ENCODE data around the gene MRPL12. TPM values are rescaled to one million over a fixed set of nuclear protein-coding genes. Genes with fewer than 3 reads are reported as not detected.

The MRPL12 gene
- total and polyA plus RNA-seq, 8 donors, result 18.1 to 98.7 (median 27.4) TPM

- Histone ChIP-seq H3K27ac (peak overlapping the region in 2 of 4 donors; percentile 0 to 24), H3K27me3 (no peaks in the 10 kb centered on the region), H3K4me3 (no peak overlapping the region), H3K9me3 (no peaks in the 10 kb centered on the region), H3K4me1 (peaks cover 10 to 19% (median 13%) of the 10 kb centered on the region in 3 donors), H3K36me3 (peaks cover 0 to 6% (median 0%) of the 10 kb centered on the region in 3 donors)
- DNase-seq (peak in 4 of 6 donors; percentile 48 to 76 (median 62)), FAIRE-seq (no peak), ATAC-seq (peak in 1 of 4 donors; percentile 9)
- TF ChIP-seq CTCF (IDR thresholded peaks at IDR 0.05), result no peak
- 56 to 59% methylated on average over 17 of the region's 17 CpGs for WGBS, 2 donors
- intact Hi-C loops (cut with DNase I), result no loop called here
Measured at GRCh38 chr17:81681672-81682071, 21.5 kb upstream of the MRPL12 start.

- intact Hi-C loops (cut with DNase I), result no loop called here
- no peaks in the 10 kb centered on the region for H3K9me3 ChIP-seq
- peaks cover 0 to 14% (median 7%) of the 10 kb centered on the region in 3 donors for H3K36me3 ChIP-seq
- FAIRE-seq, result no peak
- no peak for TF ChIP-seq CTCF (IDR thresholded peaks at IDR 0.05)
- H3K4me1 ChIP-seq, result peaks cover 10 to 19% (median 13%) of the 10 kb centered on the region in 3 donors
- ATAC-seq, result no peak
- peak overlapping the region; percentile 81 to 99 (median 97) for H3K4me3 ChIP-seq
- H3K27ac ChIP-seq, result peak overlapping the region in 2 of 4 donors; percentile 20 to 76
- WGBS, 2 donors, result 28 to 33% methylated on average over 19 of the region's 19 CpGs
- H3K27me3 ChIP-seq, result no peaks in the 10 kb centered on the region
- DNase-seq, result no peak
Measured at GRCh38 chr17:81682565-81683207, 20.5 kb upstream of the MRPL12 start.

- FAIRE-seq (no peak), ATAC-seq (peak in 3 of 4 donors; percentile 12 to 33 (median 29)), DNase-seq (no peak)
- Histone ChIP-seq H3K4me1 (peaks cover 10 to 19% (median 13%) of the 10 kb centered on the region in 3 donors), H3K36me3 (peaks cover 0 to 17% (median 11%) of the 10 kb centered on the region in 3 donors), H3K27me3 (no peaks in the 10 kb centered on the region), H3K9me3 (no peaks in the 10 kb centered on the region), H3K27ac (peak overlapping the region; percentile 20 to 76 (median 65)), H3K4me3 (peak overlapping the region; percentile 81 to 99 (median 97))
- WGBS, 2 donors, result 1% methylated on average over 37 of the region's 37 CpGs
- no peak for TF ChIP-seq CTCF (IDR thresholded peaks at IDR 0.05)
- intact Hi-C loops (cut with DNase I), result no loop called here
Measured at GRCh38 chr17:81683208-81683583, 20.0 kb upstream of the MRPL12 start.

- Histone ChIP-seq H3K27me3 (no peaks in the 10 kb centered on the region), H3K27ac (peak within 1 kb of the TSS; percentile 56 to 76 (median 68)), H3K4me1 (peaks cover 10 to 19% (median 13%) of the 10 kb centered on the region in 3 donors), H3K9me3 (no peaks in the 10 kb centered on the region), H3K4me3 (peak within 1 kb of the TSS; percentile 81 to 99 (median 97)), H3K36me3 (peaks cover 0 to 23% (median 15%) of the 10 kb centered on the region in 3 donors)
- WGBS, 2 donors, result 1% methylated on average over 81 to 112 of the region's 112 CpGs
- no peak for TF ChIP-seq CTCF (IDR thresholded peaks at IDR 0.05)
- ATAC-seq (peak; percentile 97 to 98 (median 98)), DNase-seq (peak; percentile 95 to 99 (median 98)), FAIRE-seq (peak; percentile 64)
- intact Hi-C loops (cut with DNase I), result no loop called here
Measured at GRCh38 chr17:81683584-81684441, 19.4 kb upstream of the MRPL12 start, which contains the start of the genes ARL16 and HGS. TSS of gene ARL16 (minus strand) at chr17:81683797. CDS start at chr17:81683753, 44 bp downstream. TSS of gene HGS (plus strand) at chr17:81684011. CDS start at chr17:81684067, 56 bp downstream.

Data from pancreas (tissue), 10 donors.